DMS153 treated with DMSO at 0.1 percent for 48 hours (cell line): ENCODE results near the gene COL7A1.
"Not testable (repeated sequence)": the region's sequence is repeated elsewhere in the genome, so short reads cannot be mapped to it uniquely, and the experiment has no call there.

Experiments used
- DNase-seq: peaks from one replicate; lab custom pipeline; 2025; ENCODE audit not compliant: unreplicated experiment; lab: John Stamatoyannopoulos, UW

The COL7A1 gene

GRCh38 chr3:48546203-48546829 lies 48.8 kb downstream of the COL7A1 start:
- no peak for DNase-seq

GRCh38 chr3:48544141-48544540 lies 51.0 kb downstream of the COL7A1 start:
- DNase-seq: no peak

- no peak for DNase-seq
These were observed 51.8 kb downstream of the COL7A1 start for GRCh38 chr3:48543271-48543866.

- DNase-seq: no peak
These were observed 56.7 kb downstream of the COL7A1 start for GRCh38 chr3:48538451-48538850.

- no peak for DNase-seq
These were observed 58.3 kb downstream of the COL7A1 start for GRCh38 chr3:48536785-48537184.

GRCh38 chr3:48536116-48536515 lies 59.0 kb downstream of the COL7A1 start:
- no peak for DNase-seq

GRCh38 chr3:48535578-48535977 lies 59.6 kb downstream of the COL7A1 start:
- no peak for DNase-seq

GRCh38 chr3:48532977-48533337 lies 62.2 kb downstream of the COL7A1 start:
- no peak for DNase-seq

- DNase-seq: no peak
These were observed 62.7 kb downstream of the COL7A1 start for GRCh38 chr3:48532271-48532976.

- not testable (repeated sequence) for DNase-seq
These were observed 64.4 kb downstream of the COL7A1 start for GRCh38 chr3:48530701-48531100.

- no peak for DNase-seq
These were observed 66.4 kb downstream of the COL7A1 start for GRCh38 chr3:48528754-48529153.

- DNase-seq: no peak
These were observed 67.1 kb downstream of the COL7A1 start for GRCh38 chr3:48528048-48528447.

- no peak for DNase-seq
These were observed 70.2 kb downstream of the COL7A1 start for GRCh38 chr3:48524970-48525369.

- DNase-seq: no peak
These were observed 73.5 kb downstream of the COL7A1 start for GRCh38 chr3:48521635-48522034.

- no peak for DNase-seq
These were observed 75.9 kb downstream of the COL7A1 start for GRCh38 chr3:48519277-48519643.

GRCh38 chr3:48518638-48519276 lies 76.4 kb downstream of the COL7A1 start:
- no peak for DNase-seq

- DNase-seq: no peak
These were observed 77.1 kb downstream of the COL7A1 start for GRCh38 chr3:48518069-48518468.

GRCh38 chr3:48516571-48516970 lies 78.6 kb downstream of the COL7A1 start:
- no peak for DNase-seq

- no peak for DNase-seq
These were observed 80.5 kb downstream of the COL7A1 start for GRCh38 chr3:48514431-48515227.
